GM18861 (cell line): Measurements from ENCODE around the gene TEX52.

ENCODE experiments used
- ATAC-seq: cut with Tn5 transposase; IDR thresholded peaks from one replicate; pipeline ENCODE4 v1.9.1; 2021; ENCODE audit not compliant: unreplicated experiment

The TEX52 gene

DNA sequence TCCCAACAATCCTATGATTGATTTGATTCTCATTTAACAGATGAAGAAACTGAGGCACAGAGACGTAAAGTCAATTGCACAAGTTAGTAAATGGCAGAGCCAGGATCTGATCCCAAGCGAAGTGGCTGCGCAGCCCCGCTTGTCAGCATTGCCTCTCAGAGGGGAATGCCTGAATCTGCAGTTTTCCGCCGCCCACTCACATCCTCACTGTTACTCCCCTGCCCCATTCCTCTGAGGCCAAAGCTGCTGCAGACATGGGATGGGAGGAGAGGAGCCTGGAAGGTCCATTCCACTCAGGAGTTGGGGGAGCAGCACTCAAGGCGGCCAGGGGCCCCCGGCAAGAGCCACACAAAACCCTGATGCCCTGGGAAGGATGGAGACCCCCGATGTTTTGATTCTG, 23.0 kb downstream of the TEX52 start:
- ATAC-seq = no peak

DNA sequence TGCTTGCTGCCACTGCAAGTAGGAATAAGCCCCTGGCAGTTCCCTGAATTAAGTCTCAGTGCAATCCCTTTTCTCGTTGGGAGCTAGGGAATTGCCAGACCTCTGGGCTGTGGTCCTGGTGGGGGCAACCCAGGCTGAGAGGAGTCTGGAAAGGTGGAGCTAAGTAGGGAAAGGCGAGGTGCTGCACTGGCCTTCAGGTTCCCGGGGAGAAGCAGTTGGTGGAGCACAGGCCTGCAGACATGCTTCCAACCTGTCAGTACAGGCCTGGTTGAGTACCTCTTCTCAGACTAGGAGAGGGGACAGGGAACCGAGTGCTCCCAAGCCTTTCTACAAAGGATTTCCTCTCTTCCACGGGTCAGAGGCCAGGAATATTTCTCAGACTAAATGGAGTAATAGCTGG, 23.5 kb downstream of the TEX52 start:
- ATAC-seq = no peak

DNA sequence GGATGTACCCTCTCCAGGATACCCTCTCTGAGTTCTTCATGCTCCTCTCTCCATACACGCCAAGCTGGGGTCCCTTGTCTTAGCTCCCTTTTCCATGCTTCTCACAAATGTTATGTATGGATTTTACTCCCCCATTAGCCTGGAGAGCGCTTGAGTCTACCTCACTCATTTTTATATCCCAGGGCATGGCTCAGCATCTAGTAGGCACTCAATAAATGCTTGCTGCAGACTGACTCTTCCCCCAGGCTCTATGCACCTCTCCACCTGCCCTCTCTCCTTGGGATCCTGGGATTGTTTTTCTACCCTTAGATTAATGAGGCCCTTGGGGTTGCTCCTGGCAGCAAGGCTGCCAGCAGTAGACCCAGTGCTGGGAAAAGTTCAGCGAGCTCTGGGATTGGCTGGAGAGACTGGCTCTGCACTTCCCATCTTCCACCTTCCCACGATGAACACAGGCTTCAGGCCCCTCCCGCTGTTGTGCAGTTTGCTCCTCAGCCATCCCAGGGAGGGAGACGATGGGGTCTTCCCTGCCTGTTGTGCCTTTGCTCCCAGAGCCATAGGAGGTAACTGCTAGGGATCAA, 24.2 kb downstream of the TEX52 start:
- no peak for ATAC-seq

DNA sequence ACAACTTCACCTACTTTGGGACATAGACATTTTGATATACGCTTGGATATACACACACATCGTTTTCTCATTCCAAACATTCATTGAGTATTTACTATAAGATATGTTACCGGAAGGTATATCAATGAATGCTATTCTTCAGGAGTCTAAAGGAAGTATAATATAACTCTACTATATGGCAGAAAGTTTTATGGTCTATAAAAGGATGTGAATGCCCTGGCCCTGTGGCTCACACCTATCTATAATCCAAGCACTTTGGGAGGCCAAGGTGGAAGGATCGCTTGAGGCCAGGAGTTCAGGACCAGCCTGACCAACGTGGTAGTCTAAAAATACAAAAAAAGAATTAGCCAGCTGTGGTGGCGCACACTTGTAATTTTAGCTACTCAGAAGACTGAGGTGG, 27.6 kb downstream of the TEX52 start:
- no peak for ATAC-seq

DNA sequence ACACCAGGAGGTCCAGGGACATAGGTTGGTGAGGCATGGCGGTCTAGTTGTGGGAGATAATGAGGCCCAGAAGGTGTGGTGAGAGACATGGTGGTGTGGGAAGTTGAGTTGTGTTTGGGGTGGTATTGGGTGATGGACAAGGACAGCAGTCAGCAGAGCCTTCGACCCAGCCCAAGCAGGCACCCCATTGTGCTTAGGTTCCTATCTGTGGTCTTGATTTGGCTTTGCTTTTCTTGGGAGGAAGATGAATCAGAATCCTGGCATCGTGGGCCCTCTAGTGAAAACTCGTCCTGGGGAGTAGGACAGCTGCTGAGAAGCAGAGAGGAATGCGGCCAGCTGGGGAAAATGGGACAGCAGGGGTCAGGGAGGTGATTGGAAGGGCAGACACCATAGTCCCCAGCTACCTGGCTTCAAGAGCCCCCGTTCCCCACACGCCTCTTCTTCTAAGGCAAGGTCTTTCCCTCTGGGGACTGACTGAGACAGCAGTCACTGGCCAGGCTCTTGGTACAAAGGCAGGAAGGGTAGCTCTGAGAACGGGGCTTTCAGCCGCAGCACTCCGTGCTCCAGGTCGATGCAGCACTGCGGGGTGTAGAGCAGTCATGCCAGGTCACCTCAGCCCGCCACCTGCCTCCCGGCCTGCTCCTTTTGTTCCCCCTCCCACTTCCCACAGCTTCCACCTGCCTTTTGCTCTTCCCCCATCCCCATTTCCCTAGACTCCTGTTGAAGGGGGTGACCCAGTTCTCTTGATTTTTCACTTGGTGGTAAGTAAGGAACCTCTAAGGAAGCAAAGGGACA, 29.9 kb downstream of the TEX52 start:
- no peak for ATAC-seq

DNA sequence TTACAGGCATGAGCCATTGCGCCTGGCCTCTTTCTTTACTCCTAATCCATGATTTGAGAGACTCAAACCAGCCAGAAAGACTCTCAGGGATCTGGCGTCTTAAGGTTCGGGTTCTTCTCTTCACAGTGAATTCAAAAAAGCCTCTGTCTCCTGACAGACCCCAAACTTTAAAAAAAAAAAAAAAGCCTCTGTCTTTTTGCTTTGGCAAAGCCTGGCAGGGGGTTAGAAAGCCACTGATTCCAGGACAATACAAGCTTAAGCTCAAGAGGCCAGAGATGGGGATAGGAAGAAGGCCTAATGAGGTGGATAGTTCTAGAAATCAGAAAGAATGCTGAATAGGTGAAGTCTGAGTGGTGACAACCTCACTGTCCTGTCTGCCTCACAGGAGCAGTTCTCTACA, 30.8 kb downstream of the TEX52 start:
- ATAC-seq = no peak

DNA sequence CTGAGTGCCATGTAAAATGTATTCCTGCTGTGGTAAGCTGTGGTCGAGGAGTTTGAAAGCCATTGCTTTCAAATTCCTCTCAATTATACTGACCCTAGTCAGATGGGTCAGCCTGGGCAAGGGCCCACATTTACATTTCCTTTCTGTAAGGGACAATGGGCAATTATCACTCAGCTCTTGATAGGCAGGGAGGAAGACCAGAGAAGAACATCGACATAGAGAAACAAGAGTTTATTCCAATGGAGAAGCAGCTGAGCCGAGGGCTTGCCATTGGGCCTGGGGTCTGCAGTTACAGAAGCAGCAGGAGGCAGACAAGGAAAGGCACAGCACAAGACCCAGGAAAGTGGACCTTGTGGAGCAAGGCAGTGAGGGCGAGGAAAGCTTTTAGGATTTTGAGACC, 31.7 kb downstream of the TEX52 start:
- no peak for ATAC-seq

DNA sequence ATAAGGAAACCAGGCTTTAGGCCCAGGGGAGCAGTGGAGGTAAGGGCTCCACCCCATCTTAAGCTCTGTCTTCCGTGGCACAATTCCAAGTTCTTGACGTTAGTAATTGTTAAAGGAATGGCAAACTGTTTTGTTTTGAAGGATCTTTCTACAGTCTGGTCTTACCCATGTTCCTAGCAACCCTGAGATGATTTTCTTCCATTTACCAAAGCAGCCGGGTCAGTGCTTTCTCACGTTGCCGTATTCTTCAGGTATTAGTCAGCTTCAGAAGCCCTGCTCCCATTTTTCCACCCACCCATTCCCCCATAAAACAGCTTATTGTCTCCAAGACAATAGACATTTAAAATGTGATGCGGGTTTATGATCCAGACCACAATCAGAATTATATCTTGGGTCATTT, 32.3 kb downstream of the TEX52 start:
- ATAC-seq = no peak

DNA sequence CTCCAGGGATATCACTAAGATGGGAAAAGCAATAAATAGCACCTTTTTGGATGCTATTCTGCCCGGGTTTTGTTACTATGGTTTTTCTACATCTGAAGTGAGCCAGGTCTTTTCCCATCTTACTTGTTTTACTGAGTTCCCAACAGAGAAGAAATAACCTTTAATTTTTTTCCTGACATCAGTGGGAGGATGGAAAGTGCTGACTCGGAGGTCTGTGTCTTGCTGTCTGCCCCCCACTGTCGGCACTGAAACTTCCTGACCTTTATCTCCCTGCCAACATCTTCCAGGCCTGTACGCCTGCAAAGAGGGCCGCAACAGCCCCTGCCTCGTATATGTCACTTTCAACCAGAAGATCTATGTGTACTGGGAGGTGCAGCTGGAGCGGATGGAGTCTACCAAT, 33.4 kb downstream of the TEX52 start:
- ATAC-seq = no peak

DNA sequence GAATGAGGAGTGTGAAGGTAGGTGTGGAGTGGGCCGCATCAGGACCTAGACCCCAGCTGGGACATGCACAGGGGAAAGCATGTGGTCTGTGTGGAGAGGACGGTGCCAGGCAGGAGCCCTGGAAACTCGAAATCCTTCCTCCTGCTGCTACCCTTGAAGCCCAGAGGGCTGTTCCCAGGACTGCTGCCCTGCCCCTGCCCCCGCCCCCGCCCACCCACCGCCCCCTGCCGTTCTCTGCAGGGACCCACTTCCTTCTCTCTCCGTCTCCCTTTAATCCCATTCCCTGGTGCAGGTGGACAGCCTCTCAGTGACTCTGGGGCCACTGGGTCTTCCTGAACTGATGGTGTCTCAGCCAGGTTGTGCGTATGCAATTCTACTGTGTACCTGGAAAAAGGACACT, 36.4 kb downstream of the TEX52 start:
- ATAC-seq = no peak

DNA sequence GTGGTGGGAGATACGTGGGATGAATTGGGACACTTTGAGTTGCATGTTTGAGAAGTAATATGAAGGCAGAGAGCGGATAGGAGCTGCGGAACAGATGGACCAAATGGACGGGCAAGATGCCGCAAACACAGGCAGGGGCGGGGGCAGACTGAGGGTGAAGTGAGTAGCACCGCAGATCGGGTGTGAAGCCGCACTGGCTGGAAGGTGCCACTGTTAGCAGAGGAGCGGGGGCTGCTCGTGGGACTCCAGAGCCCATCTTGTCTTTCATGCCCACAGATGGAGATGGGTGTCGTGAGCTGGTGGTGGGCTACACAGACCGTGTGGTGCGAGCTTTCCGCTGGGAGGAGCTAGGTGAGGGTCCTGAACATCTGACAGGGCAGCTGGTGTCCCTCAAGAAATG, 37.0 kb downstream of the TEX52 start:
- no peak for ATAC-seq

DNA sequence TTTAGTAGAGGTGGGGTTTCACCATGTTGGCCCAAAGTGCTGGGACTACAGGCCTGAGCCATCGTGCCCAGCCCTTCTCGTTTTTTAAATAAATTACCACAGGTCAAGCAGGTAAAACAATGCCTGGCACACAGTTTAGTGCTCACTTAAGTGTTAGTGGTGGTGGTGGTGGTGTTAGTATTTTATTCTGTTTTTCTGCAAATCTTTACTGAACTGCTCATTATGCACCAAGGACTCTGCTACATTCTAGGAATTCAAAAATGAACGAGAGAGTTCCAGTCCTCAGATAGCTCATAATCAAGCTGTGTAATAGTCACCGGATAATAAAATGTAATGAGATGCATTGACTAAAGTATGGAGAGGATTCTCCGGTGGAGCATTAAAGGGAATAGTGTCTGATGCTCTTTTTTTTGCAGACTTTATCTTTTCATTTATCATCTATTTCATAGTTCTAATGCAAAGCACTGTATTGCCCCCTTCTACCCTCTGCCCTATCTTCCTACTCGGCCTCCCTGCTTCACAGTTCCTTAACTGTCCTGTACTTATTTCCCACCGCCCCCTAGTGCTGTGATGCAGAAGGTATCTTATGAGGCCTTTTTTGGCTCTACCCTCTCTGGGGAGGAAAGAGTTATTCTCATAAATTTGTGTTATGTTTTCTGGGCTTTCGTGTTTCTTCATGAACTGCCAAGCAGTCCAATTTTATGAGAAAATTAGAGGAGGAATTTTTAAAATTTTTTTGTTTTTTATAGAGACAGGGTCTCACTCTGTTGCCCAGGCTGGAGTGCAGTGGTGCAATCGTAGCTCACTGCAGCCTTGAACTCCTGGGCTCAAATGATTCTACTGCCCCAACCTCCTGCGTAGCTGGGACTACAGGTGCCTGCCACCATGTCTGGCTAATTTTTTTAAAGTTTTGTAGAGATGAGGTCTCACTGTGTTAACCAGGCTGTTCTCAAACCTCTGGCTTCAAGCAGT, 43.3 kb downstream of the TEX52 start:
- peak; percentile 34 for ATAC-seq

DNA sequence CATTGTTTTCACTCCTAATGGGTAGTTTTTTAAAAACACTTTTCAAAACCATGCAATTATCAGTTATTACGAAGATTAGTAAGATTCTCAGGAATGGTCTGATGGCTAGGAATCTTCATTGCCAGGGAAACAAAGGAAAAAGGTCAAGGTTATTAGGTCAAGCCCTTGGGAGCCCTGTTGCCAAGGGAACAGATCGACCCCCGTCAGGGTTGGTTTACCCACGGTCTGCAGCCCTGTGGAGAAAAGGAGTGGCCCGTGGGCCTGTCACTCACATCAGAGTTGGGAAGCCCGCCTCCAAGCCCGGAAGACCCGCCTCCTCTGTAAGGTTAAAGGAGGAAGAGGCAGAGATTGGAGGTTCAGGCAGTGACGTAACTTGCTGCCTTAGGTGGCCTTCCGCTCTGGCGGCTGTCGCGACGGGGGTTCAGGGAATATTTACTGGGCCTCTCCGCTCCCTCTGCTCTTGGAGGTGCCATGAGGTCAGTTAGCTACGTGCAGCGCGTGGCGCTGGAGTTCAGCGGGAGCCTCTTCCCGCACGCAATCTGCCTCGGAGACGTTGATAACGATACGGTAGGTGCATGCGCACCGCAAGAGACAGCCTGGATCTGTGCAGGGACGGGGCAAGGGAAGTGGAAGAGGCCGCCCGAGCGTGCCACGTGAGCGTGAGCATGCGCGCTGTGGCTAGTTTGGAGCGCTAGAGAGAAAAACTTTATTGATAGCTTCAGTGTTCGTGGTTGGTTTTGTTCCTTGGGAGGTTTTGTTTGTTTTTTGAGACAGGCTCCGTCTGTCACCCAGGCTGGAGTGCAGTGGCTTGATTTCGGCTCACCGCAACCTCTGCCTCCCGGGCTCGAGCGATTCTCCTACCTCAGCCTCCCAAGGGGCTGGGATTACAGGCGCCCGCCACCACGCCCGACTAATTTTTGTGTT, 44.3 kb downstream of the TEX52 start, which contains the start of gene ITFG2:
Gene ITFG2, plus strand, starts transcription at position 379 of the 924 bp plus-strand sequence. Its CDS starts 93 bp downstream, at position 472.
- ATAC-seq = peak; percentile 91

DNA sequence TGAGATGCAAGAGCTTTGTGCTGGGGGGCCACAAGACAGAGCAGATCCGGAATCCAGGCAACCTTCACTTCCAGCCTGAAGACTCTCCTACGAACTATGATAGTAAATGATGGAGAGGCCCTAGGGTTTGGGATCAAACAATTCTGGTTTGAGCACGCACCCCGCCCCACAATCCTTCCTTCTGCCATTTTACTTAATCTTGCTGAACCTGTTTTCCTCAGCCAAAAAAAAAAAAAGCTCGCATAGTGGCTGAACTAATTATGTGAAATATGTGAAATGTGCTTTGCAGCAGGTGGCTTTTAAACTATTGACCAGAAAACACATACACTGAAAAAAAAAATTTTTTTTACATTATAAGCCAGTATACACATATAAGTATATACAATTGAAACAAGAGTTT, 45.0 kb downstream of the TEX52 start:
- ATAC-seq = no peak

DNA sequence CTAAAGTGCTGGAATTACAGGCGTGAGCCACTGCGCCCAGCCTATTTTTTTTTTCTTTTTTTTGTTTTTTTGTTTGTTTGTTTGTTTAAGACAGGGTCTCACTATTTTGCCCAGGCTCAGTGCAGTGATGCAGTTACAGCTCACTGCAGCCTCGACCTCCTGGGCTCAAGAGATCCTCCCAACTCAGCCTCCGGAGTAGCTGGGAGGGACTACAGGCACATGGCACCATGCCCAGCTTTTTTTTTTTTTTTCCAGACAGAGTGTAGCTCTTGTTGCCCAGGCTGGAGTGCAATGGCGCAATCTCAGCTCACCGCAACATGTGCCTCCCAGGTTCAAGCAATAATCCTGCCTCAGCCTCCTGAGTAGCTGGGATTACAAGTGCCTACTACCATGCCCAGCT, 50.1 kb downstream of the TEX52 start:
- ATAC-seq = no peak

DNA sequence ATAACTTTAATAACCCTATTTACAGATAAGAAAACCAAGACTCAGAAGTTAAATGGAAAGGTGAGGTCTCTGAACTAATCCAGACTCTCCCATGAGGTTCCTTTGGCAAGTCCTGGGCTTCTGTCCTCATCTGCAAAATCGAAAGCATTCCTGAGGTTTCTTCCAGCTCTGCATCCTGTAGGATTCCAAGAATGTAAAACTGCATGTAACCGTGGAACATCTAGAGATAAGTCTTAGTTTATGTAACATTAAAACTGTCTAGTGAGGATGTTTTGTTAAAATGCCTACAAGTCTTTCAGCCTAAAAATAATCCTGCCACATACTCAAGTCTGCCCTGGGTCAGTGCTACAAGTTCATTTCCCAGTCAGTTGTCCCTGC, 51.7 kb downstream of the TEX52 start:
- no peak for ATAC-seq

DNA sequence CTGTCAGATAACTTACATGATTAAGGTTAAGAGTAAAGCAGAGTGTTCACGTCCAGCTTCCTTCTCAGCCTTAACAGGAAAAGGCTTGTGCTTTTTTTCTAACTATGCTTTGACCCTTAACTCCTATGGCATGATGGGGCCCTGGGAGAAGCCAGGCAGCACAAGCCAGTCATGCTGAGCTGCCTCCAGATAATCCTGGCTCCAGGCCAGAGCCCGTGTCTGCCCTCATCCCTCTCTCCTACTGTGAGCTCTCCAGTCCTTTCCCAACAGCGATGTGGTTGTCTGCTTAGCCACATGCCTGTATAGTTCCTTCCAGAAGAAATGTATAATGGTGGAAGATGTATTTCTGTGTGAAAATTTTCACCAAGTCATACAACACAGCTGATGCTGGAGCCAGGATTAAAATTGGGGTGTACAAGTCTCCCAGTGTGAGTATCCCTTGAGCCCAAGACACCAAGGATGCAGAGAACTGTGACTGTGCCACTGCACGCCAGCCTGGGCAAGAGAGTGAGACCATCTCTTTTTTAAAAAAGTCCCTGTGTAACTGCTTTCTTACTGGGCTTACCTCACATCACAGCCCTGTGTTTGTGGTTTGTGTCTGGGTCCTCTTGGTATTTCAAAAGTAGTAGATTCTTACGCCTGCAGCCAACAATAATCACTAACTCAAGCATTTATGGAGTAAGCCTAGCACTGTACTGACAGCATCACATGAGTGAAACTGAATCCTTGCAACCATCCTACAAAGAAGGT, 52.3 kb downstream of the TEX52 start:
- ATAC-seq = no peak

DNA sequence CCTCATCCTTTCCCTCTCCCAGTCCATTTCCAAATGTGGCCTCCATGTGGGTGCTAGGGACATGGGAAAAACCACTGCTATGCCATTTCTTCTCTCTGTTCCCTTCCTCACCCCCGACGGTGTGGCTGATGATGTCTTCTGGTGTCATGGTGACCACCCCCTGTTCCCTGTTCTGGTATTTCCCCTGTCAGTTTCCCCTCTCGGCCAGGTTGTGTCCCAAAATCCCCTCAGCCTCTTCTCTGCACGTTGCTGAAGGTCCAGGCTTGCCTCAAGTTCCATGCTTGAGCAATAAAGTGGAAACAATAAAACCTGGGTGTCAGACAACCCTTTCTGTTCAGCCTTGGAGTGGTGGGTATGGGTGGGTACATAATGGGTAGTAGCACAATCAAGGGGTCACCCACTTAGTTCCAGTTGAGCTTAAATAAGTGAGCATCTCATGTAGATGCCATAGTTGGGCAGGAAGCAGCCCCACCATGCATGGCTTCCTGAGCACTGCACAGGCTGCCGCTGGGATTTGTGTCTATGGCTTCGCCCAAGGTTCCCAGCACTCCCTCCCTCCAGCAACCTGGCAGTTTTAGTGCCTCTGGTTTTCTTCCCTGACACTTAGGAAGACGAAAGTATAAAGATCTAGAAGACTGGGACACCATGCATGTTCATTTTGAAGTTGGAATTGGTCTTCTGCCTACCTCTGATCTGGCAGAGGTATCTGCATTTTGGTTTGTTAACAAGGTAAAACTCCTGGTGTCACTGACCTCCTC, 53.0 kb downstream of the TEX52 start:
- ATAC-seq = no peak
